Measurements from ENCODE around the gene PSTPIP1. TPM values are rescaled to one million over a fixed set of nuclear protein-coding genes. Genes with fewer than 3 reads are reported as not detected.

PSTPIP1 gene
- total RNA-seq, 6 donors from 2014 or later: 7.0 to 69.1 (median 20.2) TPM

- H3K9me3 ChIP-seq: no peaks in the 10 kb centered on the region
- TF ChIP-seq EP300 (IDR thresholded peaks at IDR 0.05): peak in 3 of 4 donors; percentile 92 to 97 (median 93)
- TF ChIP-seq POLR2AphosphoS5 (IDR thresholded peaks at IDR 0.05): peak; percentile 80 to 83
- peak in 2 of 4 donors; percentile 14 to 59 for TF ChIP-seq POLR2A (IDR thresholded peaks at IDR 0.05)
- TF ChIP-seq, protein P1, sequence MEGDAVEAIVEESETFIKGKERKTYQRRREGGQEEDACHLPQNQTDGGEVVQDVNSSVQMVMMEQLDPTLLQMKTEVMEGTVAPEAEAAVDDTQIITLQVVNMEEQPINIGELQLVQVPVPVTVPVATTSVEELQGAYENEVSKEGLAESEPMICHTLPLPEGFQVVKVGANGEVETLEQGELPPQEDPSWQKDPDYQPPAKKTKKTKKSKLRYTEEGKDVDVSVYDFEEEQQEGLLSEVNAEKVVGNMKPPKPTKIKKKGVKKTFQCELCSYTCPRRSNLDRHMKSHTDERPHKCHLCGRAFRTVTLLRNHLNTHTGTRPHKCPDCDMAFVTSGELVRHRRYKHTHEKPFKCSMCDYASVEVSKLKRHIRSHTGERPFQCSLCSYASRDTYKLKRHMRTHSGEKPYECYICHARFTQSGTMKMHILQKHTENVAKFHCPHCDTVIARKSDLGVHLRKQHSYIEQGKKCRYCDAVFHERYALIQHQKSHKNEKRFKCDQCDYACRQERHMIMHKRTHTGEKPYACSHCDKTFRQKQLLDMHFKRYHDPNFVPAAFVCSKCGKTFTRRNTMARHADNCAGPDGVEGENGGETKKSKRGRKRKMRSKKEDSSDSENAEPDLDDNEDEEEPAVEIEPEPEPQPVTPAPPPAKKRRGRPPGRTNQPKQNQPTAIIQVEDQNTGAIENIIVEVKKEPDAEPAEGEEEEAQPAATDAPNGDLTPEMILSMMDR (IDR thresholded peaks at IDR 0.05): no peak
- H3K27ac ChIP-seq: peak overlapping the region; percentile 93 to 95 (median 94)
- no peaks in the 10 kb centered on the region for H3K27me3 ChIP-seq
- peaks cover 43 to 52% (median 43%) of the 10 kb centered on the region in 4 donors for H3K4me1 ChIP-seq
- DNase-seq: peak in 1 of 2 donors; percentile 73
- H3K4me3 ChIP-seq: peak overlapping the region; percentile 83 to 99 (median 95)
- 26 to 28% methylated on average over 13 of the region's 13 CpGs for WGBS, 2 donors
- ATAC-seq (ENCODE audit: low FRiP score in 2 of 2): peak; percentile 5 to 79
- H3K36me3 ChIP-seq: no peaks in the 10 kb centered on the region
Observed at GRCh38 chr15:77069521-77070121, 74.7 kb downstream of the PSTPIP1 start.

DNA sequence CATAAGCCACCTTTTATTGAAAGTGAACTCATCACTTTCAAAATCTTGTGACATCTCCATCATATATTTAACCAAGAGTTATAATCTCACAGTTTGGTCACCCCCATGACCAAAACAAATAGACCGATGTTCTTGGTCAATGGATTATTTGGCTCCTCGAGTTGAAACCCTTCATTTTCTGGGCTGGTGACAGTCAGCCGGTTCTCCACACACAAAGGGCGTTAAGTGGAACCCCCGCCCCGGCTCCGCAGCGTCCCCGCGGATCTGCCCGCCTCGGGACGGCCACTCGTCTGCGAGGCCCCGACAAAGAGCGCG lies 75.2 kb downstream of the PSTPIP1 start:
- peak overlapping the region; percentile 93 to 95 (median 94) for H3K27ac ChIP-seq
- no peak for DNase-seq
- no peaks in the 10 kb centered on the region for H3K9me3 ChIP-seq
- H3K4me3 ChIP-seq: peak overlapping the region; percentile 83 to 99 (median 95)
- 1% methylated on average over 18 of the region's 18 CpGs for WGBS, 2 donors
- no peaks in the 10 kb centered on the region for H3K27me3 ChIP-seq
- no peaks in the 10 kb centered on the region for H3K36me3 ChIP-seq
- peaks cover 38 to 48% (median 40%) of the 10 kb centered on the region in 4 donors for H3K4me1 ChIP-seq
- ATAC-seq (ENCODE audit: low FRiP score in 2 of 2): no peak
- TF ChIP-seq POLR2AphosphoS5 (IDR thresholded peaks at IDR 0.05): no peak
- peak in 1 of 4 donors; percentile 23 for TF ChIP-seq POLR2A (IDR thresholded peaks at IDR 0.05)
- TF ChIP-seq, protein P1 (IDR thresholded peaks at IDR 0.05): no peak

GRCh38 chr15:77070495-77071304 lies 75.8 kb downstream of the PSTPIP1 start, which contains the start of gene TSPAN3:
Gene TSPAN3, minus strand, starts transcription at chr15:77071109. Its CDS starts 155 bp downstream, at chr15:77070954.
- Histone ChIP-seq H3K4me1 (peaks cover 33 to 48% (median 40%) of the 10 kb centered on the region in 4 donors), H3K4me3 (peak within 1 kb of the TSS; percentile 83 to 99 (median 95)), H3K9me3 (no peaks in the 10 kb centered on the region), H3K36me3 (no peaks in the 10 kb centered on the region), H3K27ac (peak within 1 kb of the TSS; percentile 93 to 95 (median 94)), H3K27me3 (no peaks in the 10 kb centered on the region)
- ATAC-seq (ENCODE audit: low FRiP score in 2 of 2): peak; percentile 94 to 98
- WGBS, 2 donors: 0 to 2% methylated on average over 1 to 12 of the region's 97 CpGs
- peak; percentile 96 to 98 for DNase-seq
- TF ChIP-seq POLR2A (IDR thresholded peaks at IDR 0.05) (peak in 3 of 4 donors; percentile 94 to 97 (median 94)), EP300 (IDR thresholded peaks at IDR 0.05) (no peak), POLR2AphosphoS5 (IDR thresholded peaks at IDR 0.05) (peak; percentile 84 to 97)
- TF ChIP-seq, protein P1 (IDR thresholded peaks at IDR 0.05): peak in 2 of 6 experiments; percentile 5 to 14

GRCh38 chr15:77071305-77072223 lies 76.6 kb downstream of the PSTPIP1 start:
- no peak for TF ChIP-seq POLR2AphosphoS5 (IDR thresholded peaks at IDR 0.05)
- no peak for TF ChIP-seq POLR2A (IDR thresholded peaks at IDR 0.05)
- TF ChIP-seq, protein P1 (IDR thresholded peaks at IDR 0.05): no peak
- no peak for TF ChIP-seq EP300 (IDR thresholded peaks at IDR 0.05)
- H3K36me3 ChIP-seq: no peaks in the 10 kb centered on the region
- peaks cover 33 to 46% (median 39%) of the 10 kb centered on the region in 4 donors for H3K4me1 ChIP-seq
- no peaks in the 10 kb centered on the region for H3K27me3 ChIP-seq
- DNase-seq (no peak), ATAC-seq (ENCODE audit: low FRiP score in 2 of 2) (no peak)
- H3K9me3 ChIP-seq: no peaks in the 10 kb centered on the region
- H3K4me3 ChIP-seq: peak overlapping the region in 3 of 4 donors; percentile 83 to 96 (median 94)
- WGBS, 2 donors: 77 to 82% methylated on average over 15 of the region's 15 CpGs
- H3K27ac ChIP-seq: peak overlapping the region; percentile 93 to 95 (median 94)
